ENCODE data around the gene CCDC6.

DNA sequence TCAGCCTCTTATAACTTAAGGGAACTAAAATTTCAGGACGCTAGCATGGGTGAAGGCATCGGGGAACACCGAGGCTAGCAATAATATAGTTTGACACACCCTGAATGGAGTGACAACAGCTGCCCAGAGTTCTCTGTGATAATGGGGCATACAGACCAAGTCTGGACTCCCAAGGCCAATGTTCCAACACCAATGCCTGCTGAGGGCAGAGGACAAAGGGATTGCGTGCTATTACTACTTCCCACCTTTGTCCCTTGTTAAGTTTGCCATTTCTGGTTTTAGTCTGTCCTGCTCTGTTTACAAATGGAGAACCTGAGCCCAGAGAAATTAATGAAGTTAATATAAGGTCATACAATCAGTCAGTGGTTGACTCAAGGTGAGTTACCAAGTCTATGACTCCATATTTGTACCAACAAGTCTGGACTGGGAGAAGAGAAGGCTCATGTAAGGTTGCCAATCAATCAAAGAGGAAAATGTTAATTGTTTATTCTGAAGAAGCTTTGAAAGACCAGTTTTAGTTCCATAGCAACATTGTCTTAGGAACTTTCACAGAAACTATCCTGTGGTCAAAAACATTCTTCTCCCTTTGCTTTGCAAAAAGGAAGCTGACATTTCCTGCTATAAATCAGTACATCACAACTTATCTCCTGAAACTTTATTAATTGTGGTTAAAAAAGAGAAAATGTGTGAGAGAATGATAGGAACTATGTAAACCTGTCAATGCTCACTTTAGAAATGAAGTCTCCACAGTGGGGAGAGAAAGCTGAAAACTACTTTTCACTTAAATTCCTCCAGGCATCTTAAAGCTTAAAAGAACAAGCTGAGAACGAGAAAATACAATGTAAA is 74.5 kb downstream of the CCDC6 start:
- no peak for TF ChIP-seq CTCF (IDR thresholded peaks at IDR 0.05)
- TF ChIP-seq POLR2A (IDR thresholded peaks at IDR 0.05), result no peak
- no peak for TF ChIP-seq EP300 (IDR thresholded peaks at IDR 0.05)
